ENCODE data around the gene ZNF236.
"Not testable (repeated sequence)": the region's sequence is repeated elsewhere in the genome, so short reads cannot be mapped to it uniquely, and the experiment has no call there.

Gene ZNF236

DNA sequence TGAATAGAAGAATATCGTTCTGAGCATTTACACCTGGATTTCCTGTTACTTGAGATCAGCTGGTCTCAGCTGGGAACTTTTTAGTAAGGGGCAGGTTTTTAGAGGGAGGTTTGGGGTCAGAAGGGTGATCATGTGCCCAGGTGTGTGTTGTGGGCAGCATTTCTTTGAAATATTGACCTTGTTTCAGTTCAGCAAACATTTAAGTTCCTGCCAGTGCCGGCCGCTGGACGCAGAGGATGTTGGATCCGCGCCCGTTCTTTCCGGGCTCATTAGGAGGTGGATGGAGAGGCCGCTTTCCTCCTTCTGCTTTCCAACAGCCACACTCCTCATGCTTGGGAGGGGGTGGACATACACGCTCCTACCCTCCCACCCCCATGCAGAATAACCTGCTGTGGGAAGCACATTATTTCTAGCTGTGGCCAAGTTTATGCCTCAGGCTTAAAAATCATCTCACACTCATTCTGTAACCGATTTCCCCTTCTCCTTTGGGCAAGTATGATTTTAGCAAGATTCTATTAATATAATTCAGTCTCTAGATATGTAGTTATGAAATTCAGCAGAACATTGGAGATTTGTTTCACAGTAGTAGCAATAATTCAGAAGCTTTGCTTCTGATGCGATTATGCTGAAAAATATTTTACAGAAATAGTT is 131.4 kb downstream of the ZNF236 start:
- DNase-seq, result peak; percentile 51

DNA sequence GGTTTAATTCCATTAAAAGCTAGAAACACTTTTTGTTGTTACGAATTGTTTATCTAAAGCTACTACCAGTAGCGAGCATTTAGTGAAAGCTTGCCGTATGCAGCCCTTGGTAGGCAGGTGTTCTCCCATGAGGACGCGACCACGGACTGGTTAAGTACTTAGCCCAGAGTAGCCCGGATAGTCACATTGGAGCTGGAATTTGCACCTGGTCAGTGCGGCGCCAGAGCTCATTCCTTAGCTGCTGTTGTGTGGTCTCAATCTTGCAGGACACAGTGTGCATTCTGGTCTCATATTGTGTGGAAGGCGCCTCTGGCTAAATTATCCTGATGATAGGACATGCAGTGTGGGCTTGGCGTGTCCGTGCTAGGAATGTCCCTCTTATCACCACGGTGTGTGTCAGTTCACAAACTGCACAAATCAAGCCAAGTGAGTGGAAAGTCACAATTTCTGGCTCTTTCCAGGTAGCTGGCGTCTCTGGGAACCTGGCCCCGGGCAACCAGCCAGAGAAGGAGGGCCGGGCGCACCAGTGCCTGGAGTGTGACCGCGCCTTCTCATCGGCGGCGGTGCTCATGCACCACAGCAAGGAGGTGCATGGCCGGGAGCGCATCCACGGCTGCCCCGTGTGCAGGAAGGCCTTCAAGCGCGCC is 133.3 kb downstream of the ZNF236 start:
- no peak for DNase-seq

DNA sequence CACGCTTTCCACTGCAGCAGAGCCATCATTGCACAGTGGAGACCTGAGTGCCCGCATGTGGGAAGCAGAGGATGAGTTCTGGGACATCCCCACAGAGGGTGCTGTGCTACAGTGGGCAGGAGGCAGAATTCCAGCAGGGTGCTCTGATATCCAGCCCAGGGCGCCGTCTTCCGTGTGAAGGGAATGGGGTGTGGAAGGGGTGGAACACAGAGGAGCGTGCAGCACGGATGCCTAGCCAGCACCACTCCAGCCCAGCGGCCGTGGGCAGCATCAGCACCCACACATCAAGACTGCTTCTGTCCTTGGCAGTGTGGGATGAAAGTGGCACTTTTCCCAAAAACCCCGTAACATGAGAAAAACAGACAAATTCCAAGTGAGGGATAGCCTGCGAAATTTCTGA is 134.3 kb downstream of the ZNF236 start:
- DNase-seq, result no peak

DNA sequence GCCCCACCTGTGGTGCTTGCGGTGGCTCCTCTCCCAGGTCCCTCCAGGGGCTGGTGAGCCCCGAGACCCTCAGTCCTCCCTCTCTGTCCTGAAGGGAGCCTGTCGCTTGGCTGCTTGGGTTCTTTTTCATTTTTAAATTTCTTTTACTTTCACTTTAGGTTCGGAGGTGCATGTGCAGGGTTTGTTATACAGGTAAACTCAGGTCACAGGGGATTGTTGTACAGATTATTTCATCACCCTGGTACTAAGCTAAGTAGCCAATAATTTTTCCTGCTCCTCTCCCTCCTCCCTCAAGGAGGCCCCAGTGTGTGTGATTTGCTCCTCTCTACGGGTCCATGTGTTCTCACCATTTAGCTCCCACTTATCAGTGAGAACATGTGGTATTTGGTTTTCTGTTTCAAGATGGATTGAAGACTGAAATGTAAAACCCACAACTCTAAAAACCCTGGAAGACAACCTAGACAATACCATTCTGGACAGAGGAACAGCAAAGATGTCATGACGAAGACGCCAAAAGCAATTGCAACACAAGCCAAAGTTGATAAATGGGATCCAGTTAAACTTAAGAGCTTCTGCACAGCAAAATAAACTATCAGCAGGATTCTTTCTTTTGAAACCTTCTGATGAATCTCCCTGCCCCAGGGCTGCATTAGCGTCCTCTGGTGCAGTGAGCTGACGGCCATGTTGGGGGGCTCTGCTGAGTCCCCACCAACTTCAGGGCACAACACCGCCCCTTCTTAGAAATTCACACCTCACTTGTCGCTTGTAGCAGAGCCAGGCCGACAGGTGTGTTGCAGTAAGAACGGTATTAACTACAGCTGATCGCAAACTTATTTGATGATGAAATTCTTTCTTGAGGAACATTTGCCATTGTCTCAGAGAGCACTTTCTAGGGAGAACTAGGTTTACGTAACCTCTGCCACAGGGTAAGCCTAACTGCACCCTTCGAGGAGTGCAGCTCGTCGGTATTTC is 135.3 kb downstream of the ZNF236 start:
- DNase-seq, result no peak

DNA sequence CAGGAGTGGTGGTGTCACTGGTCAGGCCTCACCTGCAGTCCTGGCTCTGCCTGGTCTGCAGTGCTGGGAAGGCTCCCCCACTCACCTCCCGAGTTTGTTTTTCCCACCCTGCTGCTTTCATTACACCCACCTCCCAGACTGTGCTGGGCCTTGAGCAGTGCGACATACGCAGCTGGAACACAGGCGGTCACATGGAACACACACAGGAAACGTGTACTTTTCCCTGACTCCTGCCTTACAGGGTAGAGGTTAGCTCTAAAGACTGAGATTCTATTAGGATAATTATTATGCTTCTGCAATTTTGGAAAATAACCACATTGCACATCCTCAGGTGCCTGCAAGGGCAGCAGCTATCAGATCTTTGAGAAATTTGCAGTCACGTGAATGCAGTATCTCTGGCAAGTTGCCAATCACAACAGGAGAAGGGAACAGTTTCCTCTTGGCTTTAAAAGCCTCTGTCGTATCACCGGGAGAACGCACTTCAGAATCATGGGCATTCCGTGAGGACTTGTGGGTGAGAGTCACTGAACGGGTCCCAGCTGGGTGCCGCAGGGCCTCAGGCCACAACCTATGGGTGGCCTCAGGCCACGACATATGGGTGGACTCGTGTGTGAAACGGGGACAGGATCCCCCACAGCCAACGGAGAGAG is 136.5 kb downstream of the ZNF236 start:
- DNase-seq, result peak; percentile 18

DNA sequence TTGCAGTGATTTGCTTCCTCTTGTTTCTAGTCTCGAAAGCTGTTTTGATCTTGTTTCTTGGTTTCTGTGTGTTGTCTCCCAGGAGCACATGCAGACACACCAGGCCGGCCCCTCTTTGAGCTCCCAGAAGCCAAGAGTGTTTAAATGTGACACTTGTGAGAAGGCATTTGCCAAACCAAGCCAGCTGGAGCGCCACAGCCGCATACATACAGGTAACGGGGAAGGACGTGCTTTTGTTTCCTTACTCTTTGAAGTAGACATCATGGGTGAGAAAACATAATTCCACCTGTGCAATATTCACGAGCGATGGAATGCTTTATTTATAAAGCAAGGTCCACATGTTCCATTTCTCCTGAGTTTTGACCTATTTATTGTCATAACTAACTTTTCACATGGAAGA is 137.2 kb downstream of the ZNF236 start:
- no peak for DNase-seq

DNA sequence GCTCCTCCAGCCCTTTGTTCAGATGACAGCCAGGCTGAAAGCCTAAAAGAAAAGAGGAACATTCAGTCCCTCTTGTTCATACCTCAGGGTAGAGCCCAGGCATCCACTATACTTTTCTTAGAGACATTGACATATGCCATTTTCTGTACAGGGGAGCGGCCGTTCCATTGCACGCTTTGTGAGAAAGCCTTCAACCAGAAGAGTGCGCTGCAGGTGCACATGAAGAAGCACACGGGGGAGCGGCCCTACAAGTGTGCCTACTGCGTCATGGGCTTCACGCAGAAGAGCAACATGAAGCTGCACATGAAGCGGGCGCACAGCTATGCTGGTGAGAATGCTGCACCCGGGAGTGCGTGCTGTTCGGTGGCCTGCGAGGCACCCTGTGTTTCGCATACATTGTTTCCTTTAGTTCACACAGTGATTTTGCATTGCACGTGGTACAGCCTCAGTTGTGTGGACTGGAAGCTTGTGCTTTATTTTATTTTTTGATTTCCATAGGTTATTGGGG is 138.2 kb downstream of the ZNF236 start:
- no peak for DNase-seq

DNA sequence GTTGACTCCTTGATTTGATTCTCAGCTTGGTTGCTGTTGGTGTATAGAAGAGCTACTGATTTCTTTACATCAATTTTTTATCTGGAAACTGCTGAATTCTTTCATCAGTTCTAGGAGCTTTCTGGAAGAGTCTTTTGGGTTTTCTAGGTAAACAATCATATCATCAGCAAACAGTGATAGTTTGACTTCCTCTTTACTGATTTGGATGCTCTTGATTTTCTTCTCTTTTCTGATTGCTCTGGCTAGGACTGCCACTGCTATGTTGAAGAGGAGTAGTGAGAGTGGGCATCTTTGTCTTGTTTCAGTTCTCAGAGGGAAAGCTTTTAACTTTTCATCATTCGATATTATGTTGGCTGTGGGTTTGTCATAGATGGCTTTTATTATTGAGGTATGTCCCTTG is 140.5 kb downstream of the ZNF236 start:
- DNase-seq, result no peak

DNA sequence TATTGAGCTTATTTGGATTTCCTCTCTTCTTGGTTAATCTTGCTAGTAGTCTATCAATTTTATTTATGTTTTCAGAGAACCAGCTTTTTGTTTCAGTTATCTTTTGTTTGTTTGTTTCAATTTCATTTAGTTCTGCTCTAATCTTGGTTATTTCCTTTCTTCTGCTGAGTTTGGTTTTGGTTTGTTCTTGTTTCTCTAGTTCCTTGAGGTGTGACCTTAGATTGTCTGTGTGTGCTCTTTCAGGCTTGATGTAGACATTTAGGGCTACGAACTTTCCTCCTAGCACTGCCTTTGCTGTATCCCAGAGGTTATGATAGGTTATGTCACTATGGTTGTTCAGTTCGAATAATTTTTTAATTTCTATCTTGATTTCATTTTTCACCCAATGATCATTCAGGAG is 141.6 kb downstream of the ZNF236 start:
- DNase-seq, result no peak

DNA sequence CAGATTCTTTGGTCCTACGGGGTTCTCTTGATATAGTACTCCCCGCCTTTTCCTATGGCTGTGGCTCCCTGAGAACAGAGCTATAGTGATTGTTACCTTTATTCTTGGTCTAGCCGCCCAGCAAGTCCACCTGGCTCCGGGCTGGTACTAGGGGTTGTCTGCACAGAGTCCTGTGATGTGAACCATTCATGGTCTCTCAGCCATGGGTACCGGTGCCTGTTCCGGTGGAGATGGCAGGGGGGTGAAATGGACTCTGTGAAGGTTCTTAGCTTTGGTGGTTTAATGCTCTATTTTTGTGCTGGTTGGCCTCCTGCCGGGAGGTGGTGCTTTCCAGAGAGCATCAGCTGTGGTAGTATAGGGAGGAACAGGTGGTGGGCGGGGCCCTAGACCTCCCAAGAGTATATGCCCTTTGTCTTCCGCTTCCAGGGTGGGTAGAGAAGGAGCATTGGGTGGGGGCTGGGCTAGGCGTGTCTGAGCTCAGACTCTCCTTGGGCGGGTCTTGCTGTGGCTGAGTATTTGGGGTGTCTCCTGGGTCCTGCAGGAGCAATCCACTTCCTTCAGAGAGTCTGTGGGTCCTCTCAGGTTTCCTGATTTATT is 143.3 kb downstream of the ZNF236 start:
- not testable (repeated sequence) for DNase-seq

DNA sequence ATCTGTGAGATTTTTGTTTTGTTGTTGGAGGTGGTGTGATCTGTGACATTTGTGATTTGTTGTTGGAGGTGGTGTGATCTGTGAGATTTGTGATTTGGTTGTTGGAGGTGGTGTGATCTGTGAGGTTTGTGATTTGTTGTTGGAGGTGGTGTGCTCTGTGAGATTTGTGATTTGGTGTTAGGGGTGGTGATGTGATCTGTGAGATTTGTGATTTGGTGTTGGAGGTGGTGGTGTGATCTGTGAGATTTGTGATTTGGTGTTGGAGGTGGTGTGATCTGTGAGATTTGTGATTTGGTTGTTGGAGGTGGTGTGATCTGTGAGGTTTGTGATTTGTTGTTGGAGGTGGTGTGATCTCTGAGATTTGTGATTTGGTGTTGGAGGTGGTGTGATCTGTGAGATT is 144.9 kb downstream of the ZNF236 start:
- DNase-seq, result not testable (repeated sequence)

DNA sequence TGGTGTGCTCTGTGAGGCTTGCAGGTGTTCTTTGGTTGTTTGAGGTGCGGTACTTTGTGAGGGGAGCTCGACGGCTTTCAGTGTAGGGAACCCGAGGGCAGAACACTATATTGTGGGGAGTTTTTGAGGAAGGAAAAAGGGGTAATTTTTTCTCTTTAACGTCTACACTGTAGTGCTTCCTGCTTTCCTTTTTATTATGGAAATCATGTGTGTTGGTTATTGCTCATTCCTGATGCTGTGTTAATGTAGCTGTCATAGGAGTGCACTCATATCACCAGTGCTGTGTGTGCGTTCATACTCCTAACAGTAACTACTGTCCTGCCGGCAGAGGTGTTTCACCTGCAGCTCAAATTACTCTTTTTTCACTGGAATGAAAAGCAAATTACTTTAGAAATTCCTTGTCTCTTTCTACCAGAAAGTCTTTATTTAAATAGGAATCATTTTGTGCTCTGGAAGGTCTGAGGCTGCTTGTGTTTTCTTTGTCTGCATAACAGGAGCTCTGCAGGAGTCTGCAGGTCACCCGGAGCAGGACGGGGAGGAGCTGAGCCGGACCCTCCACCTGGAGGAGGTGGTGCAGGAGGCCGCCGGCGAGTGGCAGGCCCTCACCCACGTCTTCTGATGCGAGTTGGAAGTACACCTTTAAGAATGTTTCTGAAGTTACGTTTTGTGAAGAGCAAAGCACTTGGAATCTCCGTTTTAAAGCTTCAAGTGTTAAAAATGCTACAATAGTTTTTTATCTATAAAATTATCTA is 145.5 kb downstream of the ZNF236 start:
- no peak for DNase-seq

DNA sequence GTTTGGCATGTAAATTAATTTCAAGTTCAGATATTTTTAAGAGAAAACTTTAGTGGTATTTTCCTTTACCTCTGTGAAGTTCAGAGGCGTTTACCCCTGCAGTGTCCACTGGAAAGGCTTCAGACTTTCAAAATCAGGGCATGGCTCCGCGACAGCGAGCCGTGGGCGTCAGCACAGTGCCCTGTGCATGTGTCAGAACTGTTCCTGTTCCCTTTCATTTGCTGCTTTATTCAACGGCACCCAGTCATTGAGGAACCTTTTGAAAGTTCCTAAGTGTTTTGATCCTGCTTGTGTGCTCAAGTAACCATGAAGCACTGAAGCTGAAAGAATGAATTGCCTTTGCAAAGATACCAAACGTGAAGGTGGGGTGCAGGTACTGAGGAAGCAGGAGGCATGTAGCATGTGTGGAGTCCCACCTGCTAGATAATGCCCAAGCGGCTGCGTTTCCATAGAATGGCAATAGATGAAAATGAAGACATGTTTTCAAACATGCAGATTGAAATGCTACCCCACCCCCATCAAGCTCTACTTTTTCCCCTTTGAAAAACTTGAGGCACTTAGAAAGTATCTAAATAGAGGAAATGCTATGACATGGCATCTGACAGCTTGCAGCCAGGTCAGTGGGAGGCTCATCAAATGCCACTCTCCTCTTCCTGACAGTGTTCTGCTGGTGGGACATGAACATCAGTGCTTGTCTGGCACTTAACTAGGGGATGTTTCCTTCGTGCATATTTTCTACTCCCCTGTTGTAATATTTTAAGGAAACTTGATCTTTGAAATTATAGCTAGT is 148.6 kb downstream of the ZNF236 start:
- DNase-seq, result no peak

DNA sequence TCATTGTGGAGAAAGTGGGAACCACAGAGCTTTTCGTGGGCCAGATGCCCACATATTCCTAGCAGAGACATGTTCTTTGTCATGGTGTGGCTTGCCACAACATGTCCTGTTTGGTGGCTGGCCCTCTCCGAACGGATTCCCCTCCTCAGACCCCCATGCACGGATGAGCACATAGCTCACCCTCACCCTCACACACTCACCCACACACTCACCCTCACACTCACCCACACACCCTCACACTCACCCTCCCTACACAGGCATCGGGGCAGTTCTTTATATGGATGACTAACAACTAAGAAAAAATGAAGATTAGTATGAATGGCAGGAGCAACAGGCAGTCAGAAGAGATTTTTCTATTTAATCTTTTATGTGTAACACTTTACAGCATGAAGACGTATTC is 149.9 kb downstream of the ZNF236 start:
- DNase-seq, result no peak

DNA sequence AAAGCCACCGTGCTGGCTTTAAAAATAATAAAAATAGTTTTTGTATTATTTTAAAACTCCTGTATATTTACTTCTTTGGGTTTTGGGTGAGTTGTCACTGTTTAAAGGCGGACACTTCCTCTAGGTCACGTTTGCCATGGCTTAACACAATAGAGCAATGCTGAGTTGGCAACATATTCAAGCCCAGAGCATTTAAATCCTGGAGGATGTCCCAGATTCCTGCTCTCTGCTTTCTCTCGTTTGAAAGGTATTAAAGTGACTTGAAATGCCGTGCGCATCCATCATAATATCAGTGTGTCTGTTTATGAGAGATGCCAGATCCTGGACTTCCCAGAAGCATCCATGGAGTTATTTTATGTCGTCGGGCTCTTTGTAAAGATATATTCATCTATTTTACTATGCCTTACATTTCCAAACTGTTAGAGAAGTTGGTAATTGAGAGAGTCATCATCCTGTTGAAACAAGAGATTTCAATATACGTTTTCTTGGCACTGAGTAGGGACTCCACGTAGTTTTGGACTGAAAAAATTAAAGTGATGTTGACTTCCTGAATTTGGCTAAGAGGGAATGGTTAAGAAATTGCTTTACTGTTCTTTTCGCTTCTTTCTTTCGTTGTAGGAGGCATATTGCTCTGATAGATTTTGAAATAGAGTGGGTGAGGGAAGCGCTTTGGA is 150.6 kb downstream of the ZNF236 start:
- DNase-seq, result no peak

DNA sequence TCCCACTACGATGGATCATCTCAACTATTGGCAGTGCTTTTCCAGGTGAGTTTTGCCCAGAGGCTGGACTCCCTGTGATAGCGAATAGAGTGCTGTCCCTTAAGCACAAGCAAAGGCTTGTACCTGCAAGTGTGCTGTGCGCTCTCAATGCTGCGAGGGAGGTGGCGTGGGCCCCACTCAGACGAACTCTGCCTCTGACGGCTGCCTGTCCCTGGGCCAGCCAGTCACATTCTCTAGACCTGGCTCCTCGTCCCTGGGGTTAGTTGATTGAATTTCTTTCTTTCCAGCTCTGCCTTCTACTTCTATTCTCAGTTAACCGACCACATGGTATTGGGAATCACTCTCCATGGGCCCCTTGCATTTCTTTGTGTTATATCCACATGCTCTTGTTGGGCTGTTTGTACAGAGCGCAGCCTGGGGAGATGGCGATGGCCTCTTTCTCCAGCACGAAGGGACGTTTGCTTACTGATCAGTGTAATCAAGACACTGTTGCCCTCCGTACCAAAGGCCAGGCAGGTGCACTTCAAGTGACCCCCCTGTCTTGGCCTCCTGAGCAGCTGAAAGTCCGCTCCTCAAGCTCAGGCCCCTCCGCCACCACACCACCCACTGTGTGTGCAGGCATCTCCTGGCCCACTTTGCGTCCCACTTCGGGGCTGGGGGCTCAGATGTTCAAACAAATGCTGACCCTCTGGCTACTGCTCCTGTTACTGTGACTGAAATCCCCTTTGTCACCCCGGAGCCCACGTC is 151.3 kb downstream of the ZNF236 start:
- DNase-seq, result no peak

DNA sequence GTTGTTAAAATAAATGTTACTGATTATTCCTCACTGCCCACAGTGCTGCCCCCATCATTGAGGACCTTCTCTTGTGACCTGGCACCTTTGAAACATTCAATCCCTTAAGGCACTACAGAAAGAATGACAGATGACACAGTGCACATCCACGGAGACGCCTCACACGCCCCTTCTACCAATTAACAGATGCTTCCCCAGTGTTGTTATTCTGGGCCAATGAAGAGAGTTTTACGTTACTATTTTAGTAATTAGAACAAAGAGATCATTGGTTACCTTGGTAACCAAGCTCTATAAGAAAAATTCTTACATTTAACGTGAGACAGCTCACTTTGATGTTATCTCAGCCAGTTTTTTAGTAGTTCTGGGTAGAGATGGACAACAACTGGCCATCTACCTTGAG is 152.0 kb downstream of the ZNF236 start:
- no peak for DNase-seq

DNA sequence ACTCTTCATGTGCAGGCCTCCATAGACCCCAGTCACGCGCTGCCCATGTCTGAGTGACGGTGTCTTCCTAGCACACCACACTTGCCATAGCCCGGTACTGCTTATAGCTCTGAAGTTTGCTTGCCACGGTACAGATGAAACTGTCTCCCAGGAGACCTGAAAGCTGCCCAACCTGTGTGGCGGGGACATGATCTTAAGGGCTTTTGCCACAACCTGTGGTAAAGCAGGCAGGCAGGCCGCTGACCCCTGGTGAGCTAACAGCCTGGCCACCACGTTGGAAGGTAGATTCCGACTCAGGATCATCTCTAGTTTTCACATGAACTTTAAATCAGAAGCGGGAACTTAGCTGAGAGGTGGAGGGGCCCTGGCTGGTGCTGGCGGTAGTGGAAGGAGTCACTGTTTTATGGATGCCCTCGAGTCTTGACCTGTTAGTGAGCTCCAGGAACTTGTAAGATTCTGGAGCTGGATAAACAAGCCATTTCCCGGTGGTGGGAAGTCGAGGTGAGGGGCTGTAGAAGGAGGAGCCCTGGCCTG is 153.3 kb downstream of the ZNF236 start:
- DNase-seq, result no peak

DNA sequence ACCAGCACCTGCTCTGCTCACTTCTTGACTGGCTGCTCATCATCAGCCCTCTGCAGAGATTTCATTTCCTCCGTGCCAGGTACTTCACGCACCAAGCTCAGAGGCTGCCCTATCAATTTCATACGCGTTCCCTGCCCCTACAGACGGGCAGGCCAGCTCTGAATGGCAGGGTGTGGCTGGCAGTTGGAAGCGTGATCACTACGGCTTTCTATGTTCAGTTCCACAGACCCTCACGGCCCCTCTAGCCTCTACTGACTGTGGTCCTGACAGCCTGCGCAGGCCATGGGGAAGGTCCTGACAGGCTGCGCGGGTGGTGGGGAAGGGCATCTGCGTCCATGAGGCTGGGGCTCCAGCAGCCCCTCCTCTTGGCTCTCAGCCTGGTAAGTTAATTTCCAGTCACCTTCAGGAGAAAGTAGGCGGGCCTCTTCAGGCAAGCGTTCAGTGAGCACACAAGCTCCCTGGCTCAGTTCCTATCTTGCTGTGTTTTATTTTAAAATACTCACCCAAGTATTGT is 154.8 kb downstream of the ZNF236 start:
- no peak for DNase-seq

Measured in NCI-H748 treated with DMSO at 0.1 percent for 48 hours (cell line).